Right atrium auricular region (tissue), 2 donors: ENCODE measurements around the gene PARD3B. TPM values are rescaled to one million over a fixed set of nuclear protein-coding genes. Genes with fewer than 3 reads are reported as not detected.

Experiments used
- DNase-seq: peaks from one replicate; pipeline ENCODE4 v3.0.0-alpha.2; 2019; ENCODE audit warnings: low spot score
- H3K27ac ChIP-seq, 2 donors: fragments of 200-600 bp; sonication (generic); 1 replicate in 1 of 2; 2 replicates in 1 of 2; pipeline ENCODE4 v1.5.1; 2016 to 2019
- H3K27me3 ChIP-seq, 2 donors: fragments of 200-600 bp; sonication (generic); one replicate each; pipeline versions ENCODE4 v1.5.1 to v1.6.0; 2017 to 2019
- H3K36me3 ChIP-seq: fragments of 200-600 bp; sonication (generic); one replicate; pipeline ENCODE4 v1.5.1; 2016
- H3K4me1 ChIP-seq, 2 donors: fragments of 200-600 bp; sonication (generic); one replicate each; pipeline versions ENCODE4 v1.5.1 to v1.6.0; 2017 to 2019
- H3K4me3 ChIP-seq, 2 donors: fragments of 200-600 bp; sonication (generic); 1 replicate in 1 of 2; 2 replicates in 1 of 2; pipeline ENCODE4 v1.5.1; 2017 to 2019; ENCODE audit warnings: mild to moderate bottlenecking in 1 of 2, moderate library complexity in 1 of 2
- H3K9me3 ChIP-seq, 2 donors: fragments of 200-600 bp; sonication (generic); one replicate each; pipeline ENCODE4 v1.5.1; 2019
- CTCF ChIP-seq, 2 donors: fragments of 200-600 bp; sonication (generic); IDR thresholded peaks; one replicate each; pipeline ENCODE4 v1.5.1; 2019; ENCODE audit warnings: antibody characterized with exemption in 2 of 2
- total RNA-seq, 2 donors: library from RNA; depleted of rRNA; stranded (reverse); fragments of >200 nt; gene quantifications; one replicate each; pipeline ENCODE4 v1.1.0, GENCODE V29; 2016

PARD3B gene
- total RNA-seq, 2 donors from 2014 or later, result 7.4 to 12.2 TPM

DNA sequence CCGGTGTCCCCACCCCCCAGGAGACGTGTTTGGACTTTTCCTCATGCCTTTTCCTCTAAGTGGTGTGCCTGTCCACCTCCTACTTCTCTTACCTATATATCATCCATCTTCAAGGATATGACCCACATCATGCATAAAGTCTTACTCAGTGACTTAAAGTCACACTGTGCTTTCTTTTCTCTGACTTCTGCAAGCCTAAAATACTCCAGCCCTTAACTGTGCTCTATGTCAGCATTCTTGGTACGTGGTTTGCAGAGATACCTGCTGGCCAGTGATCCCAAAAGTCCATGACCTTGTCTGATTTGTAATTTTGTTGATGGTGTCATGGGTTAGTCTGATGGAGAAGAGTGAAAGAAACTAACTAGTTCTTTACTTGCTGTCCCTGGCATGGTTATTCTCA is 743.4 kb downstream of the PARD3B start:
- no peak for DNase-seq
- Histone ChIP-seq H3K9me3 (no peaks in the 10 kb centered on the region), H3K4me1 (no peaks in the 10 kb centered on the region), H3K4me3 (no peak overlapping the region), H3K27me3 (no peaks in the 10 kb centered on the region), H3K27ac (no peak overlapping the region), H3K36me3 (no peaks in the 10 kb centered on the region)
- no peak for TF ChIP-seq CTCF (IDR thresholded peaks at IDR 0.05)

- Histone ChIP-seq H3K4me3 (no peak overlapping the region), H3K4me1 (no peaks in the 10 kb centered on the region), H3K27ac (no peak overlapping the region), H3K9me3 (no peaks in the 10 kb centered on the region), H3K36me3 (no peaks in the 10 kb centered on the region), H3K27me3 (no peaks in the 10 kb centered on the region)
- no peak for DNase-seq
- no peak for TF ChIP-seq CTCF (IDR thresholded peaks at IDR 0.05)
Observed at GRCh38 chr2:205290299-205290698, 745.0 kb downstream of the PARD3B start.

DNA sequence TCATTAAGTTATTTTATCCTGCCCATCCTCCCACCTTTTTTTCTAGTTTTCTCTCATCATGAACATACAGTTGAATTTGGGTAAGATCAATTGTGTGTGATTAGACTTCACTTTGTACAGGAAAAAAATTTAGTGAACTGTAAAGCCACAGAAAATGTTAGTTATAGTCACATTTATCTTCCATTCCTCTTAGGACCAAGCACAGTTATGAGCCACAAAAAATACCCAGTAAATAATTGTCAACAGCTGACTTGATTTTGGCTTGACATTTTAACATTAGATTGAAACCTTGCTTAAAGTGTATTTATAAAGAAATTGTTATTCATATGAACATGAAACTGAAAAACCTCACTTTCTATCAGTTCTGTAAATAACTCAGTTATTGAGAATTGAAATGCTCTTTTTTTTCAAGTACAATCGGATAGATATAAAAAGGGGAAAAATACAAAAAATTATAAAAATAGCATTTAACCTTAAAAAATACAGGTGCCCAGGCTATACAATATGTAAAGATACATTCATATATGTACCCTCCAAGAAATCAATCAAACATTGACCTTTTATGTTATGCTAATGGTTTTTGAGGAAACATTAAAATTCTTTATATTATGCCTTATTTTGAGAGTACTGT is 747.5 kb downstream of the PARD3B start:
- no peak overlapping the region for H3K4me3 ChIP-seq
- DNase-seq, result no peak
- H3K4me1 ChIP-seq, result no peaks in the 10 kb centered on the region
- H3K9me3 ChIP-seq, result no peaks in the 10 kb centered on the region
- no peak overlapping the region for H3K27ac ChIP-seq
- H3K27me3 ChIP-seq, result no peaks in the 10 kb centered on the region
- TF ChIP-seq CTCF (IDR thresholded peaks at IDR 0.05), result no peak
- no peaks in the 10 kb centered on the region for H3K36me3 ChIP-seq

GRCh38 chr2:205293559-205293958 is 748.3 kb downstream of the PARD3B start:
- no peak overlapping the region for H3K27ac ChIP-seq
- H3K27me3 ChIP-seq, result no peaks in the 10 kb centered on the region
- H3K4me1 ChIP-seq, result no peaks in the 10 kb centered on the region
- no peak overlapping the region for H3K4me3 ChIP-seq
- no peak for DNase-seq
- H3K9me3 ChIP-seq, result no peaks in the 10 kb centered on the region
- TF ChIP-seq CTCF (IDR thresholded peaks at IDR 0.05), result no peak
- no peaks in the 10 kb centered on the region for H3K36me3 ChIP-seq

- no peak for TF ChIP-seq CTCF (IDR thresholded peaks at IDR 0.05)
- H3K4me1 ChIP-seq, result no peaks in the 10 kb centered on the region
- H3K27ac ChIP-seq, result no peak overlapping the region
- H3K27me3 ChIP-seq, result no peaks in the 10 kb centered on the region
- no peak overlapping the region for H3K4me3 ChIP-seq
- no peaks in the 10 kb centered on the region for H3K9me3 ChIP-seq
- no peak for DNase-seq
- H3K36me3 ChIP-seq, result no peaks in the 10 kb centered on the region
Observed at GRCh38 chr2:205296959-205297358, 751.7 kb downstream of the PARD3B start.

DNA sequence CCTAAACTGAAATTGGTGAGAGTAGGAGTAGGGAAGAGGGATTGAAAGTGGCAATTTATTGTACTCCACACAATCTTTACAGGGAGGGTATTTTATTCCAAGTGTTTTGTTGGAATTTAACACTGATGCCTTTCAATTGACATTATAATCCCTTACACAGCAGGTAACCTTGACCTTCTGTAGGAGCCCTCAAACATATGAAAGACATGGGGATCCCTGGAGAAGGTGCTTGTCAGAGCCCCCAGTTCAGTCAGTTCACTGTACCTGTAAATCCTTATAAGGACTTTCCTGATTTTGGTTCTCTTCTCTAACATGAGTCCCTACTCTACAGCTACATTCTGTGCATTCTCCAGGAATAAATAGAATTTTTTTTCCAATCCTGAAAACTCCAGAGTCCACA is 752.1 kb downstream of the PARD3B start:
- H3K36me3 ChIP-seq, result no peaks in the 10 kb centered on the region
- DNase-seq, result no peak
- H3K4me1 ChIP-seq, result no peaks in the 10 kb centered on the region
- H3K27ac ChIP-seq, result no peak overlapping the region
- TF ChIP-seq CTCF (IDR thresholded peaks at IDR 0.05), result no peak
- H3K9me3 ChIP-seq, result no peaks in the 10 kb centered on the region
- H3K4me3 ChIP-seq, result no peak overlapping the region
- H3K27me3 ChIP-seq, result no peaks in the 10 kb centered on the region
